Left ventricle myocardium inferior (tissue), 1 donor: ENCODE measurements around the gene WTAP. TPM values are rescaled to one million over a fixed set of nuclear protein-coding genes. Genes with fewer than 3 reads are reported as not detected.

Experiments
- DNase-seq: peaks from one replicate; pipeline ENCODE4 v3.0.0-alpha.2; 2020
- H3K27ac ChIP-seq: fragments of 200-600 bp; replicated peaks from 2 replicates; pipeline ENCODE4 v1.8.0; 2021
- H3K27me3 ChIP-seq: fragments of 200-600 bp; 2 replicates; pipeline ENCODE4 v1.8.0; 2021; ENCODE audit warnings: low read depth
- H3K36me3 ChIP-seq: fragments of 200-600 bp; 2 replicates; pipeline ENCODE4 v1.8.0; 2021
- H3K4me1 ChIP-seq: fragments of 200-600 bp; 2 replicates; pipeline ENCODE4 v1.8.0; 2021
- H3K4me3 ChIP-seq: fragments of 200-600 bp; 2 replicates; pipeline ENCODE4 v1.8.0; 2021; ENCODE audit warnings: mild to moderate bottlenecking, moderate library complexity
- H3K9me3 ChIP-seq: fragments of 200-600 bp; replicated peaks from 2 replicates; pipeline ENCODE4 v1.8.0; 2021
- CTCF ChIP-seq: fragments of 200-600 bp; IDR thresholded peaks from 2 replicates; pipeline ENCODE4 v1.8.0; 2021; ENCODE audit warnings: antibody characterized with exemption, mild to moderate bottlenecking, borderline replicate concordance
- intact Hi-C: fragments of 100-400 bp; cut with micrococcal nuclease; formaldehyde crosslinking; loops from one replicate; pipeline ENCODE4 v1.11.0; 2022
- total RNA-seq: library from RNA; stranded (reverse); fragmentation: NEBNext Ultra II Directional; extraction: Animal tissue kit (Norgen Biotek cat#: 25700); gene quantifications from one replicate; pipeline ENCODE4 v1.2.1, GENCODE V29; 2021
- donor health status: DM: no; HTN: yes; CAD: no; lungs with severe emphysema.

Gene WTAP
- total RNA-seq, 1 donor from 2014 or later = 47.5 TPM

- Histone ChIP-seq H3K36me3 (peaks cover 39% of the 10 kb centered on the region), H3K4me1 (peaks cover 82% of the 10 kb centered on the region), H3K9me3 (no peaks in the 10 kb centered on the region), H3K27ac (peak overlapping the region; percentile 100), H3K27me3 (no peaks in the 10 kb centered on the region), H3K4me3 (peak overlapping the region; percentile 99)
- no peak for DNase-seq
- intact Hi-C loops = loop anchor here (5.0 kb wide), 1 partner anchor 35 kb away; the partner anchor contains the start of gene WTAP
- no peak for TF ChIP-seq CTCF
Observed at GRCh38 chr6:159691963-159692287, 35.4 kb upstream of the WTAP start.

GRCh38 chr6:159692303-159693127, 34.8 kb upstream of the WTAP start:
- Histone ChIP-seq H3K27me3 (no peaks in the 10 kb centered on the region), H3K27ac (peak overlapping the region; percentile 100), H3K9me3 (no peaks in the 10 kb centered on the region), H3K36me3 (peaks cover 33% of the 10 kb centered on the region), H3K4me1 (peaks cover 77% of the 10 kb centered on the region), H3K4me3 (peak overlapping the region; percentile 99)
- peak; percentile 41 for DNase-seq
- TF ChIP-seq CTCF = no peak
- intact Hi-C loops = loop anchor here (5.0 kb wide), 1 partner anchor 35 kb away; the partner anchor contains the start of gene WTAP

- DNase-seq = peak; percentile 87
- TF ChIP-seq CTCF = peak; percentile 4
- no peaks in the 10 kb centered on the region for H3K9me3 ChIP-seq
- intact Hi-C loops = loop anchor here (5.0 kb wide), 1 partner anchor 34 kb away; the partner anchor contains the start of gene WTAP
- peaks cover 69% of the 10 kb centered on the region for H3K4me1 ChIP-seq
- H3K27ac ChIP-seq = peak within 1 kb of the TSS; percentile 100
- H3K4me3 ChIP-seq = peak within 1 kb of the TSS; percentile 99
- H3K36me3 ChIP-seq = peaks cover 27% of the 10 kb centered on the region
- no peaks in the 10 kb centered on the region for H3K27me3 ChIP-seq
Observed at GRCh38 chr6:159693128-159693893, 34.0 kb upstream of the WTAP start, which contains the start of gene SOD2. Gene SOD2 (minus strand): TSS chr6:159693241. CDS start chr6:159693167, 74 bp downstream.

- no peak for TF ChIP-seq CTCF
- Histone ChIP-seq H3K36me3 (peaks cover 20% of the 10 kb centered on the region), H3K9me3 (no peaks in the 10 kb centered on the region), H3K4me3 (peak overlapping the region; percentile 99), H3K27me3 (no peaks in the 10 kb centered on the region), H3K4me1 (peaks cover 62% of the 10 kb centered on the region), H3K27ac (peak overlapping the region; percentile 100)
- intact Hi-C loops = loop anchor here (5.0 kb wide), 1 partner anchor 33 kb away; the partner anchor contains the start of gene WTAP
- no peak for DNase-seq
Observed at GRCh38 chr6:159693894-159694545, 33.3 kb upstream of the WTAP start.

- no peak for DNase-seq
- intact Hi-C loops = no loop called here
- Histone ChIP-seq H3K4me3 (no peak overlapping the region), H3K9me3 (no peaks in the 10 kb centered on the region), H3K27me3 (no peaks in the 10 kb centered on the region), H3K36me3 (peaks cover 8% of the 10 kb centered on the region), H3K4me1 (peaks cover 44% of the 10 kb centered on the region), H3K27ac (no peak overlapping the region)
- TF ChIP-seq CTCF = no peak
Observed at GRCh38 chr6:159695984-159696383, 31.3 kb upstream of the WTAP start.
